ENCODE results near the gene RPS6KL1.

- TF ChIP-seq, protein P1, sequence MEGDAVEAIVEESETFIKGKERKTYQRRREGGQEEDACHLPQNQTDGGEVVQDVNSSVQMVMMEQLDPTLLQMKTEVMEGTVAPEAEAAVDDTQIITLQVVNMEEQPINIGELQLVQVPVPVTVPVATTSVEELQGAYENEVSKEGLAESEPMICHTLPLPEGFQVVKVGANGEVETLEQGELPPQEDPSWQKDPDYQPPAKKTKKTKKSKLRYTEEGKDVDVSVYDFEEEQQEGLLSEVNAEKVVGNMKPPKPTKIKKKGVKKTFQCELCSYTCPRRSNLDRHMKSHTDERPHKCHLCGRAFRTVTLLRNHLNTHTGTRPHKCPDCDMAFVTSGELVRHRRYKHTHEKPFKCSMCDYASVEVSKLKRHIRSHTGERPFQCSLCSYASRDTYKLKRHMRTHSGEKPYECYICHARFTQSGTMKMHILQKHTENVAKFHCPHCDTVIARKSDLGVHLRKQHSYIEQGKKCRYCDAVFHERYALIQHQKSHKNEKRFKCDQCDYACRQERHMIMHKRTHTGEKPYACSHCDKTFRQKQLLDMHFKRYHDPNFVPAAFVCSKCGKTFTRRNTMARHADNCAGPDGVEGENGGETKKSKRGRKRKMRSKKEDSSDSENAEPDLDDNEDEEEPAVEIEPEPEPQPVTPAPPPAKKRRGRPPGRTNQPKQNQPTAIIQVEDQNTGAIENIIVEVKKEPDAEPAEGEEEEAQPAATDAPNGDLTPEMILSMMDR (IDR thresholded peaks at IDR 0.05; ENCODE audit: borderline replicate concordance, extremely low read depth, low read length, poor library complexity, severe bottlenecking) = no peak
- no peak for TF ChIP-seq EZH2 (IDR thresholded peaks at IDR 0.05; ENCODE audit: borderline replicate concordance, low read depth, low read length, severe bottlenecking)
These were observed 45.8 kb upstream of the RPS6KL1 start for GRCh38 chr14:74968811-74969210.

Measured in DND-41 (cell line).